GM23338 (cell line): Measurements from ENCODE around the gene RABGAP1L.

ENCODE experiments used
- CREB1 ChIP-seq: fragments of 250-450 bp; sonication (Bioruptor Pico); IDR thresholded peaks from 2 replicates; pipeline ENCODE4 v1.5.0; 2020; ENCODE audit warnings: low read depth, mild to moderate bottlenecking, moderate library complexity
- CTCF ChIP-seq, 2 experiments: fragments of 200-600 bp in 1 of 2; sonication (generic) in 1 of 2; conservative IDR thresholded peaks; 2 replicates each; pipeline versions ENCODE4 v1.5.1 to v1.6.1; 2016 to 2017; ENCODE audit warnings: antibody characterized with exemption in 2 of 2, low read depth in 2 of 2, mild to moderate bottlenecking in 2 of 2, moderate library complexity in 1 of 2
- EZH2 ChIP-seq: fragments of 200-600 bp; sonication (generic); IDR thresholded peaks from one replicate; pipeline ENCODE4 v1.8.0; 2017; ENCODE audit warnings: antibody characterized with exemption, mild to moderate bottlenecking, low read depth; ENCODE audit not compliant: unreplicated experiment
- EZH2phosphoT487 ChIP-seq: fragments of 200-600 bp; sonication (generic); IDR thresholded peaks from one replicate; pipeline ENCODE4 v1.8.1; 2018; ENCODE audit warnings: antibody characterized with exemption; ENCODE audit not compliant: unreplicated experiment
- JUNB ChIP-seq: IDR thresholded peaks from one replicate; pipeline ENCODE4 v1.6.1; 2016; ENCODE audit warnings: antibody characterized with exemption; ENCODE audit not compliant: unreplicated experiment
- POLR2AphosphoS5 ChIP-seq: IDR thresholded peaks from 2 replicates; pipeline ENCODE4 v1.6.1; 2016; ENCODE audit warnings: antibody characterized with exemption, low read depth
- ZNF331 ChIP-seq: fragments of 250-450 bp; sonication (Bioruptor Pico); IDR thresholded peaks from 2 replicates; pipeline ENCODE4 v1.5.0; 2020; ENCODE audit warnings: low read depth, mild to moderate bottlenecking, moderate library complexity
- ZNF462 ChIP-seq: fragments of 250-450 bp; sonication (Bioruptor Pico); IDR thresholded peaks from 2 replicates; pipeline ENCODE4 v1.5.0; 2020; ENCODE audit warnings: mild to moderate bottlenecking, moderate library complexity
- TF ChIP-seq, protein P1 (sequence below): IDR thresholded peaks from one replicate; pipeline ENCODE4 v1.6.1; 2018; ENCODE audit warnings: antibody characterized with exemption; ENCODE audit not compliant: unreplicated experiment

DNA sequence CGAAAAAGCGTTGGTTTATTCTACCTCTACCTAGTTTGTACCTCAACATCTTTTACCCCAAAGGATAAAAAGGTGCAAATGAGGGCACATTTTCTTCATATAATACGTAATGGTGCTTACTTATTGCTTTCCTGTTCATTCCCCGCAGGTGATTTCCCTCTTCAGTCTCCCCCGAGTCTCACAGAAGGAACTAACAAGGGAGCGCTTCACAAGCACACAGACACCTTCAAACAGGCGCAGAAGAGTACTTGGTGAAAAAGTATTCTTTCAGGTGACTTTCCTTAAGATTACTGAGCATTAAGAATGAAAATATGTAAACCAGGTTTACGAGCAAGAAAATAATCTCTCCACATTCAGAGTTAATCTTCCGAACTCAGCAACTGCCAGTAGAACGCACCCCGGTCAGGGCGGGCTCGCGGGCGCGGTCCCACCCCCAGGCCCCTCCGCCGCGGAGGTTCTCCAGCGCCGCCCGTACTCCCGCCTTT, 511 bp upstream of the RABGAP1L start:
- TF ChIP-seq JUNB (no peak), CTCF (conservative IDR thresholded peaks at IDR 0.05; ENCODE audit: low read depth in 2 of 2) (no peak), POLR2AphosphoS5 (no peak), EZH2 (no peak), EZH2phosphoT487 (no peak), CREB1 (CRISPR knock-in tag) (no peak), ZNF331 (CRISPR knock-in tag) (no peak), ZNF462 (CRISPR knock-in tag) (no peak)
- TF ChIP-seq, protein P1, sequence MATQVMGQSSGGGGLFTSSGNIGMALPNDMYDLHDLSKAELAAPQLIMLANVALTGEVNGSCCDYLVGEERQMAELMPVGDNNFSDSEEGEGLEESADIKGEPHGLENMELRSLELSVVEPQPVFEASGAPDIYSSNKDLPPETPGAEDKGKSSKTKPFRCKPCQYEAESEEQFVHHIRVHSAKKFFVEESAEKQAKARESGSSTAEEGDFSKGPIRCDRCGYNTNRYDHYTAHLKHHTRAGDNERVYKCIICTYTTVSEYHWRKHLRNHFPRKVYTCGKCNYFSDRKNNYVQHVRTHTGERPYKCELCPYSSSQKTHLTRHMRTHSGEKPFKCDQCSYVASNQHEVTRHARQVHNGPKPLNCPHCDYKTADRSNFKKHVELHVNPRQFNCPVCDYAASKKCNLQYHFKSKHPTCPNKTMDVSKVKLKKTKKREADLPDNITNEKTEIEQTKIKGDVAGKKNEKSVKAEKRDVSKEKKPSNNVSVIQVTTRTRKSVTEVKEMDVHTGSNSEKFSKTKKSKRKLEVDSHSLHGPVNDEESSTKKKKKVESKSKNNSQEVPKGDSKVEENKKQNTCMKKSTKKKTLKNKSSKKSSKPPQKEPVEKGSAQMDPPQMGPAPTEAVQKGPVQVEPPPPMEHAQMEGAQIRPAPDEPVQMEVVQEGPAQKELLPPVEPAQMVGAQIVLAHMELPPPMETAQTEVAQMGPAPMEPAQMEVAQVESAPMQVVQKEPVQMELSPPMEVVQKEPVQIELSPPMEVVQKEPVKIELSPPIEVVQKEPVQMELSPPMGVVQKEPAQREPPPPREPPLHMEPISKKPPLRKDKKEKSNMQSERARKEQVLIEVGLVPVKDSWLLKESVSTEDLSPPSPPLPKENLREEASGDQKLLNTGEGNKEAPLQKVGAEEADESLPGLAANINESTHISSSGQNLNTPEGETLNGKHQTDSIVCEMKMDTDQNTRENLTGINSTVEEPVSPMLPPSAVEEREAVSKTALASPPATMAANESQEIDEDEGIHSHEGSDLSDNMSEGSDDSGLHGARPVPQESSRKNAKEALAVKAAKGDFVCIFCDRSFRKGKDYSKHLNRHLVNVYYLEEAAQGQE = no peak
